Common myeloid progenitor, CD34-positive (primary cell): ENCODE measurements around the gene ADAMTS4.
A peak's percentile ranks its signal among the peaks of the same experiment; 100 is the strongest.

Experiments used
- CTCF ChIA-PET: fragments of 350-600 bp; sonication (Branson Sonifier 250); formaldehyde crosslinking; loops from one replicate; lab custom pipeline; 2021; ENCODE audit warnings: antibody characterized with exemption; lab: Charles Lee
- POLR2A ChIA-PET: fragments of 350-600 bp; sonication (Branson Sonifier 250); formaldehyde crosslinking; loops from one replicate; lab custom pipeline; 2021; ENCODE audit warnings: antibody characterized with exemption; lab: Charles Lee
- DNase-seq, 3 donors: peaks; one replicate each; pipeline versions ENCODE4 v3.0.0 to v3.0.0-alpha.2; 2013
- H3K27ac ChIP-seq, 2 experiments: 1 replicate in 1 of 2; 2 replicates in 1 of 2; pipeline ENCODE4 v1.7.0; 2013; ENCODE audit warnings: inconsistent platforms in 2 of 2, low read length in 2 of 2, mild to moderate bottlenecking in 2 of 2, low read depth in 1 of 2, moderate library complexity in 1 of 2; ENCODE audit not compliant: severe bottlenecking in 2 of 2, insufficient read depth in 1 of 2, poor library complexity in 1 of 2
- H3K27me3 ChIP-seq, 5 experiments: replicated peaks in 2 of 5; 1 replicate in 3 of 5; 2 replicates in 2 of 5; pipeline versions ENCODE4 v1.6.1 to v1.7.0; 2013; ENCODE audit warnings: low read length in 4 of 5, mild to moderate bottlenecking in 2 of 5, moderate library complexity in 2 of 5, inconsistent platforms in 1 of 5; ENCODE audit not compliant: insufficient read depth in 5 of 5, control insufficient read depth in 4 of 5
- H3K36me3 ChIP-seq, 4 experiments: 1 replicate in 2 of 4; 2 replicates in 2 of 4; pipeline versions ENCODE4 v1.6.1 to v1.7.0; 2013; ENCODE audit warnings: low read length in 3 of 4, control low read depth in 1 of 4, mild to moderate bottlenecking in 1 of 4; ENCODE audit not compliant: control insufficient read depth in 4 of 4, insufficient read depth in 4 of 4
- H3K4me1 ChIP-seq, 4 experiments: 1 replicate in 3 of 4; 2 replicates in 1 of 4; pipeline versions ENCODE4 v1.6.1 to v1.7.1; 2013; ENCODE audit warnings: low read length in 3 of 4, mild to moderate bottlenecking in 3 of 4, control low read depth in 1 of 4, inconsistent platforms in 1 of 4, moderate library complexity in 1 of 4; ENCODE audit not compliant: control insufficient read depth in 4 of 4, insufficient read depth in 4 of 4; ENCODE audit errors: control extremely low read depth in 1 of 4
- H3K4me3 ChIP-seq, 7 experiments: 1 replicate in 4 of 7; 2 replicates in 3 of 7; pipeline versions ENCODE4 v1.5.1 to v1.7.0; 2013; ENCODE audit warnings: mild to moderate bottlenecking in 7 of 7, low read length in 6 of 7, moderate library complexity in 6 of 7, inconsistent platforms in 2 of 7, low read depth in 2 of 7, control low read depth in 1 of 7; ENCODE audit not compliant: insufficient read depth in 4 of 7, control insufficient read depth in 1 of 7; ENCODE audit errors: extremely low read depth in 1 of 7
- H3K9me3 ChIP-seq, 5 experiments: 1 replicate in 4 of 5; 2 replicates in 1 of 5; pipeline versions ENCODE4 v1.6.1 to v1.7.1; 2013; ENCODE audit warnings: low read length in 4 of 5, mild to moderate bottlenecking in 2 of 5, inconsistent platforms in 1 of 5, low read depth in 1 of 5, moderate library complexity in 1 of 5; ENCODE audit not compliant: control insufficient read depth in 4 of 5, insufficient read depth in 2 of 5; ENCODE audit errors: control extremely low read depth in 1 of 5
- WGBS: methylation state at CpG from one replicate; pipeline ENCODE4 v1.1.5; 2013; ENCODE audit not compliant: insufficient coverage; 5-methylcytosine and 5-hydroxymethylcytosine counted together

The ADAMTS4 gene

GRCh38 chr1:161176468-161177111, 22.3 kb downstream of the ADAMTS4 start:
- Histone ChIP-seq H3K36me3 (peaks cover 8 to 42% (median 31%) of the 10 kb centered on the region in 4 experiments), H3K27me3 (no peaks in the 10 kb centered on the region), H3K4me3 (peak overlapping the region; percentile 65 to 96 (median 94)), H3K4me1 (peaks cover 0 to 25% (median 17%) of the 10 kb centered on the region in 4 experiments), H3K9me3 (no peaks in the 10 kb centered on the region), H3K27ac (peak overlapping the region; percentile 77 to 86)
- ChIA-PET CTCF (interaction anchor here (1.2 to 4.1 kb wide), 8 partner anchors 11 to 106 kb away, joined by 3 to 45 read pairs (median 4); partner anchors contain the start of genes ARHGAP30 and PPOX), POLR2A (interaction anchor here (1.9 kb wide), 1 partner anchor 11 kb away, joined by 12 read pairs; the partner anchor contains the start of gene PPOX)
- WGBS: 65% methylated on average over 5 of the region's 17 CpGs
- DNase-seq: no peak

GRCh38 chr1:161175771-161176453, 22.9 kb downstream of the ADAMTS4 start:
- DNase-seq: no peak
- no peaks in the 10 kb centered on the region for H3K9me3 ChIP-seq
- peak overlapping the region in 1 of 2 experiments; percentile 86 for H3K27ac ChIP-seq
- peaks cover 8 to 48% (median 38%) of the 10 kb centered on the region in 4 experiments for H3K36me3 ChIP-seq
- H3K27me3 ChIP-seq: no peaks in the 10 kb centered on the region
- 96% methylated on average over 9 of the region's 10 CpGs for WGBS
- ChIA-PET CTCF (interaction anchor here (1.2 to 4.1 kb wide), 6 partner anchors 10 to 106 kb away, joined by 3 to 45 read pairs (median 4); partner anchors contain the start of genes ARHGAP30 and PPOX), POLR2A (interaction anchor here (1.9 kb wide), 1 partner anchor 10 kb away, joined by 12 read pairs; the partner anchor contains the start of gene PPOX)
- H3K4me1 ChIP-seq: peaks cover 0 to 20% (median 17%) of the 10 kb centered on the region in 4 experiments
- peak overlapping the region in 4 of 7 experiments; percentile 90 to 96 (median 94) for H3K4me3 ChIP-seq

- Histone ChIP-seq H3K9me3 (no peaks in the 10 kb centered on the region), H3K36me3 (peaks cover 13 to 56% (median 45%) of the 10 kb centered on the region in 4 experiments), H3K4me1 (peaks cover 0 to 20% (median 17%) of the 10 kb centered on the region in 4 experiments), H3K4me3 (no peak overlapping the region), H3K27ac (no peak overlapping the region), H3K27me3 (no peaks in the 10 kb centered on the region)
- ChIA-PET POLR2A (no interaction called here), CTCF (interaction anchor here (4.1 kb wide), 1 partner anchor 9 kb away, joined by 45 read pairs; the partner anchor contains the start of gene PPOX)
- DNase-seq: no peak
- 100% methylated on average over 6 of the region's 11 CpGs for WGBS
Measured at GRCh38 chr1:161174911-161175310, 23.9 kb downstream of the ADAMTS4 start.

GRCh38 chr1:161173711-161174110, 25.1 kb downstream of the ADAMTS4 start:
- ChIA-PET CTCF (interaction anchor here (4.1 kb wide), 1 partner anchor 8 kb away, joined by 45 read pairs; the partner anchor contains the start of gene PPOX), POLR2A (no interaction called here)
- Histone ChIP-seq H3K27ac (no peak overlapping the region), H3K36me3 (peaks cover 18 to 63% (median 54%) of the 10 kb centered on the region in 4 experiments), H3K9me3 (no peaks in the 10 kb centered on the region), H3K27me3 (no peaks in the 10 kb centered on the region), H3K4me3 (no peak overlapping the region), H3K4me1 (peaks cover 0 to 20% (median 17%) of the 10 kb centered on the region in 4 experiments)
- WGBS: 96% methylated on average over 10 of the region's 11 CpGs
- no peak for DNase-seq

- CTCF ChIA-PET: interaction anchor here (1.2 to 2.7 kb wide), 2 partner anchors 11 to 29 kb away, joined by 3 to 12 read pairs; no protein-coding TSS in a partner anchor
- H3K9me3 ChIP-seq: no peaks in the 10 kb centered on the region
- 79% methylated on average over 2 of the region's 4 CpGs for WGBS
- no peaks in the 10 kb centered on the region for H3K27me3 ChIP-seq
- peaks cover 0 to 15% (median 15%) of the 10 kb centered on the region in 4 experiments for H3K4me1 ChIP-seq
- H3K36me3 ChIP-seq: peaks cover 18 to 67% (median 56%) of the 10 kb centered on the region in 4 experiments
- POLR2A ChIA-PET: no interaction called here
- H3K27ac ChIP-seq: peak overlapping the region in 1 of 2 experiments; percentile 40
- no peak for DNase-seq
- no peak overlapping the region for H3K4me3 ChIP-seq
Measured at GRCh38 chr1:161172776-161173376, 26.0 kb downstream of the ADAMTS4 start.

GRCh38 chr1:161172349-161172748, 26.5 kb downstream of the ADAMTS4 start:
- WGBS: no CpG with 5 or more reads among the region's 1 CpG
- Histone ChIP-seq H3K4me1 (peaks cover 0 to 11% (median 10%) of the 10 kb centered on the region in 4 experiments), H3K9me3 (no peaks in the 10 kb centered on the region), H3K27ac (no peak overlapping the region), H3K4me3 (no peak overlapping the region), H3K27me3 (no peaks in the 10 kb centered on the region), H3K36me3 (peaks cover 18 to 67% (median 56%) of the 10 kb centered on the region in 4 experiments)
- ChIA-PET POLR2A (no interaction called here), CTCF (interaction anchor here (1.2 to 2.7 kb wide), 3 partner anchors 10 to 29 kb away, joined by 3 to 12 read pairs (median 6); no protein-coding TSS in a partner anchor)
- DNase-seq: no peak
